MCF 10A (cell line): ENCODE measurements around the gene PAK1. TPM values are rescaled to one million over a fixed set of nuclear protein-coding genes. Genes with fewer than 3 reads are reported as not detected.

Experiments used
- BruUV-seq: library from RNA; stranded (reverse); fragments of 400-500 nt; replicated peaks from 2 replicates; lab custom pipeline; 2021; lab: Mats Ljungman, UMichigan
- CTCF ChIA-PET: fragments of 300-600 bp; sonication (Branson Sonifier 250); formaldehyde crosslinking; extraction: SDS; loops from one replicate; lab custom pipeline; 2021; ENCODE audit warnings: antibody characterized with exemption, inconsistent platforms; lab: Yijun Ruan, JAX
- POLR2A ChIA-PET: fragments of 300-600, 350-650 bp; sonication (Branson Sonifier 250); formaldehyde crosslinking; extraction: SDS; loops from one replicate; lab custom pipeline; 2020; ENCODE audit warnings: antibody characterized with exemption, inconsistent platforms; lab: Yijun Ruan, JAX
- DNase-seq: peaks from one replicate; pipeline ENCODE4 v3.0.0-alpha.2; 2018; ENCODE audit not compliant: unreplicated experiment
- H3K27ac Mint-ChIP-seq: one replicate; pipeline ENCODE4 v1.8.0; 2022; ENCODE audit warnings: mild to moderate bottlenecking, low read depth, mixed read lengths; ENCODE audit not compliant: unreplicated experiment
- H3K27me3 Mint-ChIP-seq: one replicate; pipeline ENCODE4 v1.8.0; 2022; ENCODE audit warnings: mixed read lengths; ENCODE audit not compliant: insufficient read depth, unreplicated experiment
- H3K36me3 Mint-ChIP-seq: one replicate; pipeline ENCODE4 v1.8.0; 2022; ENCODE audit warnings: mild to moderate bottlenecking, moderate library complexity, mixed read lengths; ENCODE audit not compliant: insufficient read depth, unreplicated experiment
- H3K4me1 Mint-ChIP-seq: one replicate; pipeline ENCODE4 v1.8.0; 2022; ENCODE audit warnings: mixed read lengths; ENCODE audit not compliant: insufficient read depth, unreplicated experiment
- H3K4me3 Mint-ChIP-seq: one replicate; pipeline ENCODE4 v1.8.0; 2022; ENCODE audit warnings: mild to moderate bottlenecking, moderate library complexity, mixed read lengths; ENCODE audit not compliant: unreplicated experiment
- H3K9me3 Mint-ChIP-seq: one replicate; pipeline ENCODE4 v1.8.0; 2022; ENCODE audit warnings: mixed read lengths; ENCODE audit not compliant: unreplicated experiment
- intact Hi-C: fragments of 100-400 bp; cut with micrococcal nuclease; formaldehyde crosslinking; loops from 2 replicates; pipeline ENCODE4 v1.14.1; 2022
- total RNA-seq: library from RNA; stranded (reverse); gene quantifications from 2 replicates; pipeline ENCODE4 v1.2.3, GENCODE V29; 2022
- TF ChIP-seq, protein P1 (sequence below): fragments of 200-600 bp; IDR thresholded peaks from one replicate; pipeline ENCODE4 v1.8.0; 2022; ENCODE audit warnings: antibody characterized with exemption, mild to moderate bottlenecking; ENCODE audit not compliant: unreplicated experiment

The PAK1 gene
- total RNA-seq, 1 experiment from 2014 or later, result 24.0 TPM

DNA sequence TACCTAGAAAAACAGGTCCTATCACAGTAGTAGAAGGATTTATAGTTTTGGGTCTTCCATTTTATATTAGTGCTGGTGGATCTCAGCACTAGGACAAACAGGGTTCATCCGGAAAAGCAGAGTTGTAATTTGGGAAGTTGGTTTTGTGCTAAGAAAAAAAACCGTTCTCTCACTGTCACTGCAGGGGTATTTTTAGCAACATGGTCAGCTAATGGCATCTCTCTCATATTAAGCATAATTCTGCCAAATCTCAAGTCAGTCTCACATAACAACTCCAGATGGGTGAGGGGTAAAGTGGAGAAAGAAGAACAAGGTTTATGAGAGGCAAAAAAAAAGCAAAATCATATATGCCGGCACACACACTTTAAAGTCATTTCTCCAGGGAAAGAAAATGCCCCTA lies 120.8 kb downstream of the PAK1 start:
- TF ChIP-seq, protein P1, sequence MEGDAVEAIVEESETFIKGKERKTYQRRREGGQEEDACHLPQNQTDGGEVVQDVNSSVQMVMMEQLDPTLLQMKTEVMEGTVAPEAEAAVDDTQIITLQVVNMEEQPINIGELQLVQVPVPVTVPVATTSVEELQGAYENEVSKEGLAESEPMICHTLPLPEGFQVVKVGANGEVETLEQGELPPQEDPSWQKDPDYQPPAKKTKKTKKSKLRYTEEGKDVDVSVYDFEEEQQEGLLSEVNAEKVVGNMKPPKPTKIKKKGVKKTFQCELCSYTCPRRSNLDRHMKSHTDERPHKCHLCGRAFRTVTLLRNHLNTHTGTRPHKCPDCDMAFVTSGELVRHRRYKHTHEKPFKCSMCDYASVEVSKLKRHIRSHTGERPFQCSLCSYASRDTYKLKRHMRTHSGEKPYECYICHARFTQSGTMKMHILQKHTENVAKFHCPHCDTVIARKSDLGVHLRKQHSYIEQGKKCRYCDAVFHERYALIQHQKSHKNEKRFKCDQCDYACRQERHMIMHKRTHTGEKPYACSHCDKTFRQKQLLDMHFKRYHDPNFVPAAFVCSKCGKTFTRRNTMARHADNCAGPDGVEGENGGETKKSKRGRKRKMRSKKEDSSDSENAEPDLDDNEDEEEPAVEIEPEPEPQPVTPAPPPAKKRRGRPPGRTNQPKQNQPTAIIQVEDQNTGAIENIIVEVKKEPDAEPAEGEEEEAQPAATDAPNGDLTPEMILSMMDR, result no peak
- CTCF ChIA-PET, result no interaction called here
- Mint-ChIP-seq H3K4me1 (peaks cover 14% of the 10 kb centered on the region), H3K9me3 (no peaks in the 10 kb centered on the region), H3K4me3 (no peak overlapping the region), H3K36me3 (no peaks in the 10 kb centered on the region), H3K27me3 (no peaks in the 10 kb centered on the region), H3K27ac (no peak overlapping the region)
- intact Hi-C loops, result no loop called here
- POLR2A ChIA-PET, result interaction anchor here (0.7 kb wide), 2 partner anchors 12 to 14 kb away, joined by 4 read pairs; no protein-coding TSS in a partner anchor
- no TSS peak for BruUV-seq
- DNase-seq, result no peak

DNA sequence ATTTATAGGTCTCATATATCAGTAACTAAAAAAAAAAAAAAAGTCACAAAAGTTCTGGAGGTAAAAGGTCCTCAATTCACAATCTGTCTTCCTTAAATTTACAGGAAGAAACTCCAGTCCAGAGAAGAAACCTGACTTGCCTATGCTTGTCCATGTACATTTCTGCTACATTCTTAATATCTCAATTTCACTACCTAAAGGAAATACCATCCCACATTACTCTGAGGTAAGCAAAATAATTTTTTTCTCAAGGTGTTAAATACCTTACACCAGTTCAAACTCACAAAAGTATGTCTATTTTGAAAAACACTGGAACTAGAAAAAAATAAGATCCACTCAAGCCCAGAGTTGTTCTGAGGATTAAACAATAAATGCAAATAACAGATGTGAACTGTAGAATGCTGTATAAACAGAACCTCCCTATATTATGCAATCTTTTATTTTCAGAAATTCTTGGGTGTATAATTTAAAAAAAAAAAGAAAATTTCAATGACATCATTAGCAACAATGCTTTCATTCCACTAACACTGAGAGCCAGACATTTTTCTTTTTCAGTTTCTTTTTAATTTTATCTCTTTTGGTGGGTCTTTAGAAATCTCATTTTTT lies 122.5 kb downstream of the PAK1 start:
- TF ChIP-seq, protein P1, result no peak
- peak overlapping the region; percentile 82 for H3K27ac Mint-ChIP-seq
- CTCF ChIA-PET, result no interaction called here
- no peaks in the 10 kb centered on the region for H3K36me3 Mint-ChIP-seq
- POLR2A ChIA-PET, result interaction anchor here (0.5 to 0.8 kb wide), 2 partner anchors 13 to 71 kb away, joined by 3 read pairs; no protein-coding TSS in a partner anchor
- H3K9me3 Mint-ChIP-seq, result no peaks in the 10 kb centered on the region
- H3K4me1 Mint-ChIP-seq, result peaks cover 14% of the 10 kb centered on the region
- no peak overlapping the region for H3K4me3 Mint-ChIP-seq
- intact Hi-C loops, result no loop called here
- no TSS peak for BruUV-seq
- H3K27me3 Mint-ChIP-seq, result no peaks in the 10 kb centered on the region
- peak; percentile 23 for DNase-seq

DNA sequence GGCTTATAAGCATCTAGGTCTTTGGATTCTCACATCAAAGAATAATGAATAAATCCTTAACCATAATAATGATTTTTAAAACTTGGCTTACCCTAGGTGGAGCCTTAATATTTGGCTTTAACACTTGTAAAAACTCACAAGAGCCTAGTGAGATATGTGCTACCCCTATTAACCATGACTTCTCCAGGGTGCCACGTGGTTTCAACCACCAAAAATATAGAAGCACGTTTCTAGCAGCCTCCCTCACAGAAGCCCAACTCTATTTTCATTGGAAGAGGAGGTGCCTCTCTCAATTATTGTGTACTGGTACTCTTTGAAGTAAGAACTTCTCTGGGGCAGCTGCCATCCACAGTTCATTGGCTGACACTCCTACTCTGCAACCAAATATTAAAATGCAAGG lies 125.9 kb downstream of the PAK1 start:
- Mint-ChIP-seq H3K4me1 (peaks cover 14% of the 10 kb centered on the region), H3K36me3 (peaks cover 5% of the 10 kb centered on the region), H3K27ac (no peak overlapping the region), H3K4me3 (no peak overlapping the region), H3K27me3 (no peaks in the 10 kb centered on the region), H3K9me3 (no peaks in the 10 kb centered on the region)
- intact Hi-C loops, result no loop called here
- CTCF ChIA-PET, result no interaction called here
- POLR2A ChIA-PET, result no interaction called here
- TF ChIP-seq, protein P1, result no peak
- no peak for DNase-seq
- BruUV-seq, result no TSS peak

DNA sequence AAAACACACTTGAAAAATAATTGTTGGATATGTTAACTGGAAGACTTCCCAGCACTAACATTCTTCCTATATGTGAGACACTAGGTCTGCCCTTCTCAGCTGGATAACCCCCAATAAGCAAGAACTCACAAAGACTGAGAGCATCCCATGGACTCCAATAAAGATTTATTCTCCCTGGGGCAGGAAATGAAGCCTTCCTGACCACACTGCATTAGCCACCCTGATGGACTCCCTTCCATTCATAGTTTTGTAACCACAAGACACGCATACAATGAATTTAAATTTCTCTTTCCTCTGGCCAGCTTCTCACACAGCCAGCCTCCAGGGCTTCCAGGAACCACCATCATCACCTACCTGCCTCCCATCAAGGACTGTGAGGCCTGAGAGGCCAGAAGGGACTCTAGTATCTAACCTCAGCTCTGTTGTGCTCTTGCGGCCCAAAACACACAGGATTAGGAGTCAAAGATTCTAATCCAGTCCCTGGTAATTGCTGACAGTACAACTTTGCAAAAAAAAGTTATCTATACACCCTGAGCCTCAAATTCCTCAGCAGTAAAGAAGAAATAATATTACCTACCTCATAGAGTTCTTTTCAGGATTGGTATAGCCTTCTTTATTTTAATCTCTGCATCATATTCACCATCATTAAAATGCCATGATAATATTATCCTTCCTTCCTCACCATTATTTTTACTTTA lies 126.8 kb downstream of the PAK1 start:
- Mint-ChIP-seq H3K4me3 (no peak overlapping the region), H3K36me3 (peaks cover 8% of the 10 kb centered on the region), H3K4me1 (peaks cover 11% of the 10 kb centered on the region), H3K9me3 (no peaks in the 10 kb centered on the region), H3K27ac (no peak overlapping the region), H3K27me3 (no peaks in the 10 kb centered on the region)
- intact Hi-C loops, result no loop called here
- TF ChIP-seq, protein P1, result no peak
- ChIA-PET POLR2A (interaction anchor here (0.5 to 1.6 kb wide), 2 partner anchors 13 to 128 kb away, joined by 3 to 4 read pairs; no protein-coding TSS in a partner anchor), CTCF (no interaction called here)
- DNase-seq, result no peak
- BruUV-seq, result no TSS peak
